Kidney (tissue), 14 donors: Measurements from ENCODE around the gene ZNF605. TPM values are rescaled to one million over a fixed set of nuclear protein-coding genes. Genes with fewer than 3 reads are reported as not detected.
"Not testable (repeated sequence)": the region's sequence is repeated elsewhere in the genome, so short reads cannot be mapped to it uniquely, and the experiment has no call there.

Experiments used
- DNase-seq, 5 donors: peaks; one replicate each; pipeline ENCODE4 v3.0.0-alpha.2; 2013 to 2020
- FAIRE-seq: peaks from 2 replicates; lab custom pipeline; 2012; peaks lifted over from hg19 to GRCh38; lab: Jason Lieb, UNC
- H3K27ac ChIP-seq, 2 donors: one replicate each; pipeline ENCODE4 v1.7.0; 2013; ENCODE audit warnings: low read depth in 2 of 2, low read length in 2 of 2, inconsistent platforms in 1 of 2
- H3K27me3 ChIP-seq: one replicate; pipeline ENCODE4 v1.7.1; 2013; ENCODE audit warnings: low read length, inconsistent platforms; ENCODE audit not compliant: control insufficient read depth, insufficient read depth
- H3K36me3 ChIP-seq, 3 donors: one replicate each; pipeline versions ENCODE4 v1.7.0 to v1.7.1; 2013; ENCODE audit warnings: low read length in 3 of 3, control low read depth in 1 of 3, inconsistent platforms in 1 of 3; ENCODE audit not compliant: insufficient read depth in 3 of 3, control insufficient read depth in 2 of 3
- H3K4me1 ChIP-seq, 3 donors: one replicate each; pipeline versions ENCODE4 v1.7.0 to v1.7.1; 2013; ENCODE audit warnings: low read length in 3 of 3, inconsistent platforms in 1 of 3, low read depth in 1 of 3; ENCODE audit not compliant: control insufficient read depth in 2 of 3, insufficient read depth in 2 of 3
- H3K4me3 ChIP-seq, 3 donors: one replicate each; pipeline versions ENCODE4 v1.7.0 to v1.8.1; 2013; ENCODE audit warnings: low read length in 3 of 3, control low read depth in 1 of 3, inconsistent platforms in 1 of 3
- H3K9ac ChIP-seq, 3 donors: one replicate each; pipeline versions ENCODE4 v1.7.0 to v1.7.1; 2013; ENCODE audit warnings: low read length in 3 of 3, control low read depth in 1 of 3, inconsistent platforms in 1 of 3
- H3K9me3 ChIP-seq, 3 donors: one replicate each; pipeline versions ENCODE4 v1.7.0 to v1.7.1; 2013; ENCODE audit warnings: low read length in 3 of 3, control low read depth in 1 of 3, inconsistent platforms in 1 of 3; ENCODE audit not compliant: control insufficient read depth in 2 of 3, insufficient read depth in 1 of 3
- CTCF ChIP-seq: IDR thresholded peaks from 3 replicates; pipeline ENCODE4 v1.5.1; 2012; ENCODE audit warnings: mild to moderate bottlenecking, moderate library complexity, borderline replicate concordance; ENCODE audit not compliant: insufficient read depth; ENCODE audit errors: extremely low read depth
- intact Hi-C: fragments of 100-400 bp; cut with DNase I; formaldehyde crosslinking; loops from one replicate; pipeline ENCODE4 v1.11.1; 2022
- polyA plus RNA-seq: library from polyadenylated mRNA; stranded (reverse); fragments of 350-450 nt; fragmentation: Illumina TruSeq; extraction: RNeasy Lipid Tissue Mini Kit (QIAGEN cat#74804); gene quantifications from one replicate; pipeline ENCODE4 v1.2.3, GENCODE V29; 2014; ENCODE audit warnings: low read depth, low replicate concordance; ENCODE audit not compliant: insufficient read depth
- total RNA-seq: library from RNA; stranded (reverse); fragmentation: NEBNext Ultra II Directional; extraction: Animal tissue kit (Norgen Biotek cat#: 25700); gene quantifications from one replicate; pipeline ENCODE4 v1.2.1, GENCODE V29; 2021
- donor health status: control.
- donor health status: control.
- donor health status: control.
- donor health status: control.
- donor health status: control.
- donor health status: DM: yes; HTN: yes; CAD: no.
- donor health status: Normal renal cell carcinoma (clear cell type).

ZNF605 gene
- total and polyA plus RNA-seq, 2 donors from 2014 or later, result 5.0 to 15.2 TPM

DNA sequence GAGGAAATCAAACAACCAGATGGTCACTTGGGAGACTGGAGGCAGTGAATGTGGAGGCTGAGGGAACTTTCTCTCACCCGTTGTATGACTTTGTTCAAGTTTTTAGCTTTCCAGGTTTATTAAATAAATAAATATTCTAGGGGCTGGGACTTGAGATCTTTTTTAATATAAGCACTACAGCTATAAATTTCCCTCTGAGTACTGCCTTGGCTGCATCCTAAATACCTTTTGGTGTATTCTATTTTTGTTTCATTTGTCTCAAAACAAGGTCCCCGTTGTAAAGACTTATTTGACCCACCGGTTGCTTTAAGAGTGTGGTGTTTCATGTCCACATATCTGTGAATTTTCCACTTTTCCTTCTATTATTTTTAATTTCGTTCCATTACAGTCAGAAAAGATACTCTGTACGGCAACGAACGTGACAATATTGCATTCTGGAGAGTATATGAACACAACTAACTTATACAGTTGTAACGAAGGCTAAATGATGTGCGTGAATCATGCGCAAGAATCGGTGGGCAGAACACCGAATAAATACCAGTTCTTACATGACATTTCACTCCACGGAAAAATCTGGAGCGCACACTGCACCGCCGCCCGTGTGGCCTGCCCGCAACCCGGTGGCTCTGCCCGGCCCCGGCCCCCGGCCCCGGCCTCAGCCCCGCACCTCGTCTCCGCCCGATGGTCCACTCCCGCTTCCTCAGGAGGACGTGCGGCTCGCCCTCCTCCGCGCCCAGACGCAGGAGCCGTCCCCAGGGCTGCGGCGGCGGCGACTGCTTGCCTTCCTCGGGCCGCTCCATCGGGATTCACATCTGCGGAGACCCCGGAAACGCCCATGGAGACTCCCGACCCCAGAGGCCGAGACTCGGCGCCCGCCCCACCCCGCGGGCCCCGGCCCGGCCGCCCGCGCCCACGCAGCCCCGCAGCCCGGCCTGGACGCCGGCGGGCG lies 69.3 kb downstream of the ZNF605 start:
- peak overlapping the region; percentile 70 to 77 (median 72) for H3K4me3 ChIP-seq
- no peaks in the 10 kb centered on the region for H3K9me3 ChIP-seq
- FAIRE-seq (no peak), DNase-seq (peak in 1 of 5 donors; percentile 12)
- no peak overlapping the region for H3K27ac ChIP-seq
- H3K4me1 ChIP-seq, result peaks cover 0 to 2% (median 0%) of the 10 kb centered on the region in 3 donors
- H3K9ac ChIP-seq, result peak overlapping the region in 2 of 3 donors; percentile 12 to 63
- TF ChIP-seq CTCF, result no peak
- H3K27me3 ChIP-seq, result no peaks in the 10 kb centered on the region
- H3K36me3 ChIP-seq, result no peaks in the 10 kb centered on the region
- intact Hi-C loops, result no loop called here

DNA sequence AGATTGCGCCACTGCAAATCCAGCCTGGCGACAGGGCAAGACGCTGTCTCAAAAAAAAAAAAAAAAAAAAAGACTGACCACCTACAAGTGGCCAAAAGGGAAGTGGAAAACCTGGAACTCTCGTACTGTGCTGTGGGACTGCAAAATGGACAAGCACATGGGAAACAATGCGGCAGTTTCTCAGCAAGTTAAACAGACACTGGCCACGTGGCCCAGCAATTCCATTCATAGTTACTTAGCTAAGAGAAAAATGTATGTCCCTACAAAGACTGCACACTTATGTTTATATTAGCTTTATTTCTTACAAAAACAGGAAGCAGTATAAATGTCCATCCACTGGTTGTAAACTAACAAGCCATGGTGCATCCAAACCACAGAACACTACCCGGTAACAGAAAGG lies 74.3 kb downstream of the ZNF605 start:
- no peak for TF ChIP-seq CTCF
- no peak overlapping the region for H3K27ac ChIP-seq
- no peak overlapping the region for H3K4me3 ChIP-seq
- FAIRE-seq, result no peak
- peaks cover 0 to 6% (median 5%) of the 10 kb centered on the region in 3 donors for H3K36me3 ChIP-seq
- H3K9me3 ChIP-seq, result no peaks in the 10 kb centered on the region
- H3K9ac ChIP-seq, result no peak overlapping the region
- H3K4me1 ChIP-seq, result no peaks in the 10 kb centered on the region
- H3K27me3 ChIP-seq, result no peaks in the 10 kb centered on the region
- peak in 3 of 5 donors; percentile 18 to 86 (median 48) for DNase-seq
- intact Hi-C loops, result no loop called here

DNA sequence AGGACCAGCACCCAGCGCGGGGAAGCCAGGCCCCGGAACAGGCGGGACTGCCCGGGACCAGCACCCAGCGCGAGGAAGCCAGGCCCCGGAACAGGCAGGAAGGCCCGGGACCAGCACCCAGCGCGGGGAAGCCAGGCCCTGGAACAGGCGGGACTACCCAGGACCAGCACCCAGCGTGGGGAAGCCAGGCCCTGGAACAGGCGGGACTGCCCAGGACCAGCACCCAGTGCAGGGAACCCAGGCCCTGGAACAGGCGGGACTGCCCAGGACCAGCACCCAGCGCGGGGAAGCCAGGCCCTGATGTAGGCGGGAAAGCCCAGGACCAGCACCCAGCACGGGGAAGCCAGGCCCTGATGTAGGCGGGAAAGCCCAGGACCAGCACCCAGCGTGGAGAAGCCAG lies 81.5 kb downstream of the ZNF605 start:
- intact Hi-C loops, FAIRE-seq: not testable (repeated sequence)

GRCh38 chr12:132874175-132874574 lies 81.9 kb downstream of the ZNF605 start:
- intact Hi-C loops, result no loop called here
- no peak for DNase-seq
- H3K4me3 ChIP-seq, result no peak overlapping the region
- H3K27me3 ChIP-seq, result no peaks in the 10 kb centered on the region
- TF ChIP-seq CTCF, result no peak
- no peaks in the 10 kb centered on the region for H3K4me1 ChIP-seq
- peaks cover 2 to 27% (median 24%) of the 10 kb centered on the region in 3 donors for H3K36me3 ChIP-seq
- FAIRE-seq, result no peak
- H3K9ac ChIP-seq, result no peak overlapping the region
- H3K27ac ChIP-seq, result no peak overlapping the region
- H3K9me3 ChIP-seq, result no peaks in the 10 kb centered on the region

More for the DNA sequence above, 81.5 kb downstream of the ZNF605 start:
- H3K27ac ChIP-seq, H3K4me1 ChIP-seq, H3K9ac ChIP-seq, H3K27me3 ChIP-seq, H3K9me3 ChIP-seq, H3K4me3 ChIP-seq: not testable (repeated sequence)
- peaks cover 0 to 23% (median 19%) of the 10 kb centered on the region in 3 donors for H3K36me3 ChIP-seq
- peak in 1 of 5 donors; percentile 64 for DNase-seq
